NCI-H146 treated with DMSO at 0.1 percent for 48 hours (cell line): ENCODE data around the gene PALMD.

ENCODE experiments used
- DNase-seq: peaks from one replicate; lab custom pipeline; 2025; ENCODE audit not compliant: unreplicated experiment; lab: John Stamatoyannopoulos, UW

Gene PALMD

GRCh38 chr1:99658031-99658290 lies 12.0 kb downstream of the PALMD start:
- no peak for DNase-seq

- no peak for DNase-seq
Observed at GRCh38 chr1:99659755-99660210, 13.9 kb downstream of the PALMD start.

- no peak for DNase-seq
Observed at GRCh38 chr1:99660496-99660895, 14.6 kb downstream of the PALMD start.

GRCh38 chr1:99661780-99662179 lies 15.9 kb downstream of the PALMD start:
- DNase-seq: no peak

GRCh38 chr1:99662539-99663080 lies 16.7 kb downstream of the PALMD start:
- no peak for DNase-seq

- DNase-seq: no peak
Observed at GRCh38 chr1:99663501-99663900, 17.6 kb downstream of the PALMD start.

DNA sequence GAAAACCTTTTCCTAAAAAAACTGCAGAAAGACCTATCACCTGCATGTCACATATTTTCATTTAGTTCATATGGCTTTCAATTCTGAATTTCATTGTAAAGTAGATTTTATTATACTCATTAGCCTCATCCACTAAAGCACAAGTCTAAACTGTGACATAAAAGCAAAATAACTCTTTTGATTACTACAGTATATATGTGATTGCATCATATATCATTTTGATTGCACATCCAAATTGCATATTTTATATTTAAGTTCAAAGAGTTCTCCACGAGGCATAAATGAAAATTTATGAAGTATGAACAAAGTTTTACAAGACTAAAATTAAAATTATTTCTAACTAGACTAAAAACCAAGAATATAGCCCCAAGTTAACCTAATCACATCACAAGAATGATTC lies 19.3 kb downstream of the PALMD start:
- no peak for DNase-seq

DNA sequence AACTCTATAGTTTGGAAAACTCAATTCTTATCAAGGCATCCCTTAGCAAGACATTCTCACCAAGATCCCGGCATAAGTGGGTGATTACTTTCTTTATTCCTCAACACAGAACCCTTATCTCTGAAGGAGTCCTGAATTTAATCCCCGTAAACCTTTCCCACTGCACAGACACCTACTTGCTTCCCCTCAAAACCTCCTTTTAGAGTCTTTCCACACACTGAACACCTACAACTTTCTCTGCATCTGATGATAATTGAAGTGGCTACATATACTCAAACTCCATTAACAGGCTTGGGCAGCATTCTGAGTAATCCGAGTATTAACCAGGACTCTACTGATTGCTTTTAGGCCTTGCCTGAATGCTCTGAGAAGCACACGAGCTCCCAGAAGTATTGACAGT lies 23.5 kb downstream of the PALMD start:
- DNase-seq: no peak

GRCh38 chr1:99669821-99670220 lies 23.9 kb downstream of the PALMD start:
- no peak for DNase-seq

GRCh38 chr1:99670583-99670982 lies 24.7 kb downstream of the PALMD start:
- no peak for DNase-seq

- DNase-seq: no peak
Observed at GRCh38 chr1:99672038-99672437, 26.1 kb downstream of the PALMD start.

DNA sequence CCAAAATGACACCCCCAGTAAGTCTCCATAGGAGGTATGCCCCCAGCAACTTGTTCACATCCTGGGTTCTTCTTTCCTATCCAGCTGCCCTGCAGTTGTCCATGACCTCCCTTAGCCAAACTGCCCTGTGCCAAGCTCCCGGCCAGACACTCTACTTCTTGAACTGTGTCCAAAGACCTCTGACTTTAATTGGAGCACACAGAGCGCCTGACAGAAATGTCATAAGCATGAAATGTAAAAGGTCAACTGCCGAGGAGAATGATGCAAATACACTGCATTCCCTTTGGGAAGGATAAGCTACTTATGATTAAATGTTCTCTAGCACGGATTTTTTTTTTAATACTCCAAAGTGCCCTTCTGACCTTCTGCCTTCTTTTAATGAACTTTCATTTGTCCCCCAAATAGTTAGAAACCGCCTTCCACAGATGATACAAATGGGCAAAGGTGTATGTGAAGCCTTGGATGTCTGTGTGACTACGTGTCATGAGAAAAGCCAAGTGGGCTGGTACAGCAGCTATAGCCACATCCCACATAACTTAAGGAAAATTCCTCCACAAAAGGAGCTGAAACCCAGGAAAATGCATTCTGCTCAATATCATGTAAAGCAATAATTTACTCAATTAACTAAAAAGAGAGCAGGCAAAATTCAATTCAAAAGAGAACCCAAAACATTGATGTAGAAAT lies 26.8 kb downstream of the PALMD start:
- DNase-seq: no peak

- no peak for DNase-seq
Observed at GRCh38 chr1:99673315-99673714, 27.4 kb downstream of the PALMD start.

DNA sequence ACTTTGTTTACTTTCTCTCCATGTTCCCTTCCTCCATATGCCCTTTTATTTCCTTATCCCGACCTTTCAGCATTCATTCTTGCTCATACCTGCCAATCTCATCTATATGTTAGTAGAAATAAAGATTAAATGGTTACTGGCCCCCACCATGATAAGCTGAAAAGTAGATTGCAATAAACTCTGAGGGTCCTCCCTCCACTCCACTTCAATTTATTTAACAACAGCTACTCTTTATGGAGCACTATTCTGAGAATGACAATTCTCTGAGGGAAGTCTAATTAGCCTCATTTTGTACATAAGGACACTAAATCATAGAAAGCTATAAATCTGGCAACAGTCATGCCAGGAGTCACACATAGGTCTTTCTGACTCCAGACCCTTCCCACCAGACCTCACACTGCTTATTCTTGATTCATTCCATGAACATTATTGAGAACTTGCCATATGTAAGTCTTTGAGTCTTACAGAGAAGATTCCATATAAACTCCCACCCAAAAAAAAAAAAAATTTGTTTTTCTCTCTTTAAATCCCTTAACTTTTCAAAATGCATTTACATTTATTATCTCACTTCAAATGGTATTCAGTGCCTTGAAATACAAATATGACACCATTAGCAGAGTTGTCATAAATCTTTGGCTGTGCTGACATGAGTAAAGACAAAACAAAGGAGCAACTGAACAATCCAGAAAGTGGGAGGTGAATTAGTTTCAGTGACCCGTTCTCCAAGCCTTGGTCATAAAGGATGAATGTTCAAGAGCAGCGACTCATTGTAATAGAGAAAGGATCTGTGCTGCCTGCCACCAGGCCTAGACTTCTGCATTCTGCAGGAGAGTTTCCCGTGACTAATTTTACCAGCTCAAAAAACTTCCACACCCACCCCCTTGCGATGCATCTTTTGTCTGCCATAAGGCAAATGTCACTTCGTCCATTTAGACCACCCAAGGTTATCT lies 28.5 kb downstream of the PALMD start:
- no peak for DNase-seq

- no peak for DNase-seq
Observed at GRCh38 chr1:99675292-99675691, 29.4 kb downstream of the PALMD start.

DNA sequence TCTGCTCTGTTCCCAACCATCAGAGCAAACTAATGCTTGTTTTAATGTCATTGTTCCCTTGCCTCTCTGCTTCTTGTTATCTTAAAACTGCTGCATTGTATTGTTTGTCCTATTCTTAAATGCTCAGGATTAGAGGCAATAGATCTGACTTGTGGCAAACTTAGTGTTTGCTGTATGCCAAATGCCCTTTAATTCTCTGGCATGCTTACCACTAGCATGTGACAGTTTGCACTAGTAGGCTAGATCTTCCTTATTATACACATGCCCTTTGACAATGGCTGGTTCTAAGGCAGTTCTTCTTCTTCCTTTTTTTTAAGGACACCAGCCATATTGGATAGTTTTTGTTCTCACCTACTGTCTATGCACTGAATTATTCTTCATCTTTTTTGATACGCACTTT lies 30.1 kb downstream of the PALMD start:
- no peak for DNase-seq

- no peak for DNase-seq
Observed at GRCh38 chr1:99676876-99677275, 31.0 kb downstream of the PALMD start.

DNA sequence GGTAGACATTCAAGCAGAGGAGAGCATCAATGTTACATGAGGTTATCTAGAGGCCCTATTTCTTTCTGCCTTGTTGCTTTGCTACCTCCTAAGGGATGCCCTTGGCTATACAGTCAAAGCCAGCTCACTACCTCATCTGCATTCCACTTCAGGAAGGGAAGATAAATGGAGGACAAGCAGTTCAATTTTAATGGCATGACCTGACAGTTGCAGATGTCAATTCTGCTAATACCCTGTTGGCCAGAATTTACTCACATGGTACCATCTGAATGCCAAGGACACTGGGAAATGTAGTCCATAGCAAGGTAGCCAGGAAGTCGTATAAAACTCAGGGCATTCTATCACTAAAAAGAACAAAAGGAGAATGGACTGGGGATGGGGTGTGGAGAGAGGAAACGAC lies 31.5 kb downstream of the PALMD start:
- no peak for DNase-seq

DNA sequence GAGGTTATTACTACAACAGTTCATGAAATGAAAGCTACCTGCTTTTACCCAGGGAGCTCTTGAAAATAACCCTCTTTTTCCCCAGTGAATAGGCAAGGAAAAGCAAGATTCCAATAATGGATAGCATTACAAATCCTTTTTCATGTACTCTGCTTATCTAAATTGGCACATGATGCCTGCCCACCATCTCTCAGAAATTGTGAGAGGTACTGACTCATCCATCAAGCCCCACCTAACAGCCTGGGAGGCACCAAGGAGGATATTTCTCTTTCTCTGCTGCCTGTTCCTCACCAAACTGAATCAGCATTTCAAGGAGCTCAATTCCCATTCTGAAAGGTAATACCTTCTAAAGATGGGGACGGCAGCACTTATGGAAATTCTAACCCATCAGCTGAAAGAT lies 34.4 kb downstream of the PALMD start:
- DNase-seq: no peak

DNA sequence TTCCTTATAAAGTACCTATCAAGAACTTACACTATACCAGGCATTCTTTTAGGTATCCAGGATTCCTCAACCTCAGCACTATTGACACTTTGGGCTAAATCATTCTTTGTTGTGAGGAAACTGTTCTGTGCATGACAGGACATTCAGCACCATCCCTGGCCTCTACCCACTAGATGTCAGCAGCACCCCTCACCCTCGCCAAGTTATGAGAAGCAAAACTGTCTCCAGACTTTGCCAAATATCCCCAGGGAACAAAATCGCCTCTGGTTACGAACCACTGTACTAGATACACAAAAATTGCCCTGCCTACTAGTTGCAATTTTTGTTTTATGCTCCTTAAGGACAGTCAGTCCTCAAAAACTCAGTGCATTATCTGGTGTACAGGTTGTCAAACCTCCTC lies 35.7 kb downstream of the PALMD start:
- DNase-seq: no peak

DNA sequence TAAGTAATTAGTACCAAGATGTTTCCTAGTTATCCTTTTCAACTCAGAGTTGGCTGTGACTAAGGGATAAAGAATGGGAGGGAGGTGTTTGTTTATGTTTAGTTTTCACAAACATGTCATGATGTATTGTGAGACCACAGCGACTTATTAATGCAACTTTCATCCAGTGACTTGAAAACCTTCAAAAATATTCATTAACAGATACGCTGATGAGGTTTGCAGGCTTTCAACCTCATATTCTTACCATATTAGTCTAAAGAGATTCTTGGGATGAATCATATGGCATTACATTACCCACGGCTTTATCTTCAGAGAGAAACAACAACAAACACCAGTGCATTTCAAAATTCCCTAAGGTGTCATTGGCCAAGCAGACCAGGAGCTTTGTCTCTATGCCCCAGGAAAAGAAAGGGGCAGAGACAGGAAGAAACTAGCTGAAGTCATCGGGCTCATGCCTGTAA lies 36.4 kb downstream of the PALMD start:
- DNase-seq: no peak

GRCh38 chr1:99685516-99686180 lies 39.7 kb downstream of the PALMD start:
- no peak for DNase-seq
